T1000 (cell line): ENCODE measurements around the gene SMIM8.

Source experiments
- DNase-seq: peaks from one replicate; lab custom pipeline; 2025; ENCODE audit warnings: mixed read lengths; lab: John Stamatoyannopoulos, UW

Gene SMIM8

GRCh38 chr6:87334683-87335082 lies 12.3 kb downstream of the SMIM8 start:
- DNase-seq, result no peak

- no peak for DNase-seq
Observed at GRCh38 chr6:87336367-87336766, 14.0 kb downstream of the SMIM8 start.

GRCh38 chr6:87340230-87340629 lies 17.8 kb downstream of the SMIM8 start:
- DNase-seq, result no peak

DNA sequence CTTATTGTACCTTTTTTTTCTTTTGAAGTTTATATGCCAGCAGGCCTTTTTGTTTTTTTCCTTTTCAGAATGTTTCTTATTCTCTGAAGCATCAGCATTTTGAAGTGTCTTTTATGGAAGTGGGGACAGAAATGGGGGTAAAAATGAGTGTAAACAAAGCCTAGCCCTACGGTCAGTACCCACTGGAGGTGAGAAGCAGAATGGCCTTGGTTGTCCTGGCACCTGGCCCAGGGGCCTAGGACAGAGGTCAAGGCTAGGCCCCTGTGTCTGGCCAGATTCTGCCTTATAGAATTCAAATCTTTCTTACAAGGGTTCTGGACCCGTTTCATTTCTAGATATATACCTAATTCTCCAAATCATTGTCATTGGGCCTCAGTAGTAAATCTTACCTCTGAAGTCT lies 18.8 kb downstream of the SMIM8 start:
- DNase-seq, result no peak

DNA sequence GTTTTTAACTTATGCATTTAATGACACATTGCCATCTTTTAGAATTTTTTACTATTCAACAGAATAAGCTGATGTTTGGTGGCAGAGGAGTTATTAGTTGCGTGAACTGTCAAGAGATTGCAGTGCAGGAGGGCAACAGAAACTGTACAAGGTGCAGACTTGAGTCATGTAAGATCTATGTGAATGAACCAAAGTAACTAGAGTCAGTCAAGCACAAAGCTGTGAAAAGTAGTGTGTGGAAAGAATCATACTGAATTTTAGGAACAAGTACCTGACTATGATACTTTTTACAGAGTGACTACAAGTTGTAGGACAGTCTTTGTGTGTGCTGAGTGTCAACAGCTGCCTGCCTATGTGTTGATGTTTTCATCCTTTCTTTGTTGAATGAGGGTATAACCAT lies 19.5 kb downstream of the SMIM8 start:
- no peak for DNase-seq

DNA sequence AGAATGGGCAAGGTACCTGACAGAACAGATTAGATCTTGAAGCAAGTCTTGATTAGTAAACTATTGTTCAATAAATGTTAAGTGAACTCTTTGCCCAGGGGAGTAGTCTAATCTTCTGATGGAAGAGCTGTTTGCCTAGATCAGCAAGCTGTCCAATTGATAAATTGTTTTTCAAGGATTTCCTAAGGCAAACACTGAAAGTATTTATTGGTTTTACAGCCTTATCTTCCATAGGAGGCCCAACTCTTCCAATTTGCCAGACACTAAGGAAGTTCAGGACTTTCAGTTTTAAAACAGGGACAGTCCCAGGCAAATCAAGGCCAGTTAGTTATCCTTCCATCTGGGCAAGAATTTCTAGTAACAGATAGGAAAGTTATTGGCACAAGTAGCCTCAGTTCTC lies 20.4 kb downstream of the SMIM8 start:
- no peak for DNase-seq

DNA sequence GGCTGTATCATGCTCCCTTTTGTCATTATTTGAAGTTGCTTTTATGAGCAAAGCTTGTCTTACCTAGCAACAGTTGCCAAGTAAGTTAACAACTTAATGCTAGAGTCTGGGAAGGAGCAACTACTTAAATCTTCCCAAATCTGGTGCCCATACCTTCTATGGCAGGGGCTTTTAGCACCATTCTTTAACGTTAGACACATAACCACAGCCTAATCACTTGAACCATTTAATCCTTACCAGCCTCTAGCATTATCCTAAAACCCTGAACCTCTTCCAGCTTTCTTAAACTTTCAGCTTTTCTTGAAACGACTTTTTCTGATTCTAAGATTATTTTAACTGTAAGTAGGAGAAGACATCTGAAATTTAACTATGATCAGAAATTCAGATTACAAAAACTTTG lies 22.3 kb downstream of the SMIM8 start, which contains the start of gene C6orf163:
Gene C6orf163, plus strand, starts transcription at position 83 of the 400 bp plus-strand sequence. Its CDS starts 287 bp downstream, at position 370.
- DNase-seq, result no peak

DNA sequence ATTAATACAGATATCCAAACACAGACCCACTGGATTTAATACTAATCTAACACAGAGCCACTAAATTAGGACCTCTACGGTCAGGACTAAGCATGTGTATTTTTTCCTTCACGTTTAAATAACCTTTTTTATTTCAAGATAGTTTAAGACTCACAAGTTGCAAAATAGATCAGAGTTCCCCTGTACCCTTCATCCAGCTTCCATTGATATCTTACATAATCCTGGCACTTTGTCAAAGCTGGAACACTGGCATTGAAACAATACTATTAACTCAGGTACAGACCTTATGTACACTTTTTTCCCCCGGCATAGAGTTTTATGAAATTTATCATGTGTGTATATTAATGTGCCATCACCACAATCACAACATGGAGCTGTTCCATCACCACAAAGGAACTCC lies 24.3 kb downstream of the SMIM8 start:
- no peak for DNase-seq

DNA sequence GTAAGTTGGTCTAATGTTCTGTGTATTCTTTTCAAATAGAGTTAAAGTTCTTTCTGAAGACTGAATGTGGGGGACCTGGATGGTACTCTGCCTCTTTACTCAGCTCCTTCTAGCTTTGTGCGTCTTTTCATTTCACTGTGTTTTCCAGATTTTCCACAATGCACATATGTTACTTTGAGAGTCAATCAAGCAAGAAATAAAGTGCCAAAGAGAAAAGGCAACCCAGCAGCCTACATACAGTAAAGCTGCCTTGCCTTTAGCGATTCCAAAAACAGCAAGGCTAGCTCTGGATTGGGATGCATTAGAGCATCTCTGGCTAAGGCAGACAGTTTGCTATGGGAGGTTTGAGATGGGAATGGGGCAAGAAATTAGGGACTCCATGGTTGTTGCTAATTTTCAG lies 27.5 kb downstream of the SMIM8 start:
- DNase-seq, result no peak

GRCh38 chr6:87350516-87350915 lies 28.1 kb downstream of the SMIM8 start:
- no peak for DNase-seq

- no peak for DNase-seq
Observed at GRCh38 chr6:87351583-87351982, 29.2 kb downstream of the SMIM8 start.

DNA sequence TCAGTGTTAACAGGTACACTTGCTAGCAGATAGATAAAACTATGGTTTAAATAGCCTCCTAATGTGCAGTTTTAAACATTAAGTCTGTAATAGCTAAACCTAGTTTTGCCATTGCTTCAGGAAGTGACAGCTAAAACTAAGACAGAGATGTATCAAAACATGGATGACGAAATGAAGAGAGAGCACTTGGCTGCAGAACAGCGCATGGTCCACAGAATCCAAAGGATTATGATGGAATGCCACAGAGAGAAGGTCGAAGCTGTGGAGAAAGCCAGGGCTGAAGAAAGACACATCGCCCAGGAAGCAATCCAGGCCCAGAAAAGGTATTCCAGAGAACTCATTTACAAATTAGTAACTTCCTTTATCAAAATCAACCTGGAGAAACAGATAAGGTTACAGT lies 33.8 kb downstream of the SMIM8 start:
- DNase-seq, result no peak

DNA sequence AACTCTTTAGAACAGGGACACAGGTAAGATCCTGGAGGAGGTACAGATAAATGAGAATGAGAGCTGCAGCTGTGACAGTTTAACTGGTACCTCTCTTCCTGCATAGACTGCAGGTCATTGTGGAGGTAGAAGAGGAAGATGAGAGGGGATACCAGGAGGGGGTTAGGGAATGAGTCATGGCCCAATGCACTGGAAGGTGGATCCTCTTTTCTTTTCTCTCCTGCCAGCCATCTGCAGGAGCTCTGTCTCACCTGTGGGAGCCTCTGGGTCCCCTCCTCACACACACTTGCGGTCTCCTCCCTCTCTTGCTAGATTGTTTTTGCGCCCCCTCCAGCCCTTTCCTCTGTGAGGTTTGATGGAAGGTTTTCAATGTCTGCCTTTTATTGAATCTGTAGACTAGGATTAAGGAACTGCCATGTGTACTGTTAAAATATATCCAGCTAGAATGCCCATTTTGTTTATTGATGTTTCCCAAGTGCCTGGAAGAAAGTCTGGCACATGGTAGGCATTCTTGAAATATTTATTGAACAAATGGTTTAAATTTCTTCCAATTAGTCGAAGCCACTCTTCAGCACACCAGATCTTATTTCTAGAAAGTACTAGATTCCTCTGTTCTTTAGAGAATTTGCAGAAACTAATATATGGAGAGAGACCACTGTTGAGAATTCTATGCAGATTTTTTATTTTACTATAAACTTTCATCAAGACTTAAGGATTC lies 35.2 kb downstream of the SMIM8 start:
- no peak for DNase-seq

GRCh38 chr6:87364602-87365252 lies 42.3 kb downstream of the SMIM8 start:
- DNase-seq, result no peak

GRCh38 chr6:87366072-87366827 lies 43.9 kb downstream of the SMIM8 start:
- no peak for DNase-seq

GRCh38 chr6:87366899-87367298 lies 44.5 kb downstream of the SMIM8 start:
- DNase-seq, result no peak

DNA sequence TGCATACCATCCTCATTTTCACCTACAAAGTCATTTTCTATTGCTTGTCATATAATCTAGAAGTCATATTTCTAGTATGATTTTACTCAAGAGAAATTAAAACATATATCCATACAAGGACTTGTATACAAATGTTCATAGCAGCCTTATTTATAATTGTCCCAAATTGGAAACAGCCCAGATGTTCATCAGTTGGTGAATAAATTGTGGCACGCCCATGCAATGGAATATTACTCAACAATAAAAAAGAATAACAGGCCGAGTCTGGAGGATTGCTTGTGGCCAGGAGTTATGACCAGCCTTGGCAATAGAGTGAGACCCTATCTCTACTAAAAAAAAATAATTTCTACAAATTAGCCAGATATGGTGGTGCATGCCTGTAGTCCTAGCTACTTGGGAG lies 51.0 kb downstream of the SMIM8 start:
- DNase-seq, result no peak

GRCh38 chr6:87375315-87375714 lies 52.9 kb downstream of the SMIM8 start:
- no peak for DNase-seq

- DNase-seq, result no peak
Observed at GRCh38 chr6:87376643-87377042, 54.3 kb downstream of the SMIM8 start.

DNA sequence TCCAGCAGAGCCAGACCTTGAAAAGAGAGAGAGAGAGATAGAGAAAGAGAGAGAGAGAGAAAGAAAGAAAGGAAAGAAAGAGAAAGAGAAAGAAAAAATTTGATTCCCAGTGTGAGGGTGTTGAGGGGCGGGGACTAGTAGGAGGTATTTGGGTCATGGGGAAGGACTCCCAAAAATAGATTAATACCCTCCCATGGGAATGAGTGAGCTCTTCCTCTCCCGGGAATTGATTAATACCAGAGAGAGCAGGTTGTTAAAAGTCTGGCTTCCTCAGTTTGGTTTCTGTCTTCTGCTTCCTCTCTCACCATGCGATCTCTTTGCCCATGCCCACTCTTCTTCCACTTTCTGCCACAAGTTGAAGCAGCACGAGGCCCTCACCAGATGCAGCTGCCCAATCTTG lies 56.6 kb downstream of the SMIM8 start:
- DNase-seq, result no peak

DNA sequence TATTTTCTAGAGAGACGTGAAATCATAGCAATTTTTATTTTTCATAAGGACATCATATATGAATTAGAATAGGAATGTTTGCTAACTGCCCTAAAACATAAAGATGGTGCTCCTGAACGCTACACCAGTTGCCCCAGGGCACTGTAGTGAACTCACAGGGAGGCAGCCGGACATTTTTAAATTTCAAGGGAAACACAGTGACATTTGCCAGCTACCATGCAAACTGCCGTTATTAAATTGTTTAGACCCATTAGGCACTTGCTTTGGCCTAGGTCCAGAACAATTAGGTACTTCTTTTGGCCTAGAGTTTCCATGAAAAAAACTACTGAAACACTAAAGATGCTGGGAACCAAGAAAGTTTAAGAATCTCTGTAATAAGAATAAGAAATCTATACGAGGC lies 60.5 kb downstream of the SMIM8 start:
- DNase-seq, result no peak

DNA sequence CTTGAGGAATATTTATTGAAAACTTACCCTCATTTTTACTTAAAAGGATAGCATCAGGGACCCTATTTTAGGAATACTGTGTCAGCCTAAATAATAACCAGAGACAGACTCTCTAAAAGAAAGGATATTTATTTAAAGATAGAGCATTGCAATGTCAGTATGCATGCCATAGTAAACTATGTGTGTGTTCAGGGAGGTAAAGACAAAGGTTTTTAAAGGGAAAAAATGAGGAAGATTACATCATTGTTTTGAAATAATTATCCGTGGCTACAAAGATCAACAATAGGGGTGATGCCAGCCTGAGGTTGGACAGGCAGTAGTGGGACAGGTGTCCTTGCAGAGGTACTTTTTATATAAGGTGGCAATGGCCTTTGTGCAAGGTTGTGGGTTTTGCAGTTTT lies 61.6 kb downstream of the SMIM8 start:
- no peak for DNase-seq

- no peak for DNase-seq
Observed at GRCh38 chr6:87384449-87384848, 62.1 kb downstream of the SMIM8 start.
